Measurements from ENCODE around the gene GLMN. TPM values are rescaled to one million over a fixed set of nuclear protein-coding genes. Genes with fewer than 3 reads are reported as not detected.

GLMN gene
- total and polyA plus RNA-seq, 2 of the 13 experiments (the other 11 are each of a cell fraction or from before 2014, with no cell fraction given) = 5.9 to 18.4 TPM

- TF ChIP-seq AHDC1 (CRISPR knock-in tag; IDR thresholded peaks at IDR 0.05; ENCODE audit: borderline replicate concordance) (no peak), HNF1A (IDR thresholded peaks at IDR 0.05; ENCODE audit: low read depth) (no peak), HNF1A (CRISPR knock-in tag; IDR thresholded peaks at IDR 0.05; ENCODE audit: borderline replicate concordance) (peak; percentile 46; the same call in 1 of the 2 replicates), MAX (IDR thresholded peaks at IDR 0.05) (peak; percentile 79), ZFAT (CRISPR knock-in tag; conservative IDR thresholded peaks at IDR 0.05) (no peak), NFE2L1 (CRISPR knock-in tag; IDR thresholded peaks at IDR 0.05; ENCODE audit: borderline replicate concordance) (no peak), KDM3A (CRISPR knock-in tag; IDR thresholded peaks at IDR 0.05; ENCODE audit: low read depth) (peak; percentile 41), ZNF12 (CRISPR knock-in tag; IDR thresholded peaks at IDR 0.05) (peak; percentile 42; the same call in 1 of the 2 replicates), ZBTB43 (CRISPR knock-in tag; conservative IDR thresholded peaks at IDR 0.05) (no peak), ZNF34 (CRISPR knock-in tag; IDR thresholded peaks at IDR 0.05; ENCODE audit: borderline replicate concordance) (peak; percentile 85; the same call in 1 of the 2 replicates), TOE1 (CRISPR knock-in tag; IDR thresholded peaks at IDR 0.05) (no peak), HBP1 (CRISPR knock-in tag; IDR thresholded peaks at IDR 0.05; ENCODE audit: low read depth) (no peak)
Observed at GRCh38 chr1:92298573-92299476, at the start of gene GLMN, which contains the start of gene RPAP2 (continued).
